H1 (cell line): ENCODE data around the gene VCP. TPM values are rescaled to one million over a fixed set of nuclear protein-coding genes. Genes with fewer than 3 reads are reported as not detected.

Source experiments
- CTCF ChIA-PET: fragments of 300-600 bp; sonication (Branson Sonifier 250); formaldehyde crosslinking; loops from one replicate; lab custom pipeline; 2021; ENCODE audit not compliant: partially characterized antibody; lab: Charles Lee
- POLR2A ChIA-PET: fragments of 300-600 bp; sonication (Branson Sonifier 250); formaldehyde crosslinking; loops from one replicate; lab custom pipeline; 2021; ENCODE audit warnings: inconsistent platforms; ENCODE audit not compliant: partially characterized antibody; lab: Charles Lee
- DNase-seq, 2 experiments: peaks; one replicate each; pipeline versions ENCODE4 v3.0.0 to v3.0.0-alpha.2; 2010 to 2022; ENCODE audit warnings: low spot score in 2 of 2, low read depth in 1 of 2, mixed read lengths in 1 of 2
- FAIRE-seq: peaks from 2 replicates; lab custom pipeline; 2011; peaks lifted over from hg19 to GRCh38; lab: Jason Lieb, UNC
- H2AFZ ChIP-seq: 2 replicates; pipeline ENCODE4 v1.8.1; 2012; ENCODE audit warnings: low read length, inconsistent platforms
- H2AK5ac ChIP-seq: 2 replicates; pipeline ENCODE4 v1.6.1; 2013; ENCODE audit warnings: low read depth, low read length
- H2BK120ac ChIP-seq: replicated peaks from 2 replicates; pipeline ENCODE3; 2013; ENCODE audit warnings: low read depth, low read length, inconsistent platforms
- H2BK12ac ChIP-seq: 2 replicates; pipeline ENCODE4 v1.6.1; 2013; ENCODE audit warnings: low read depth, low read length
- H2BK15ac ChIP-seq: 2 replicates; pipeline ENCODE4 v1.6.1; 2013; ENCODE audit warnings: low read length
- H2BK20ac ChIP-seq: 2 replicates; pipeline ENCODE4 v1.6.1; 2013; ENCODE audit warnings: low read length
- H2BK5ac ChIP-seq: 2 replicates; pipeline ENCODE4 v1.6.1; 2013; ENCODE audit warnings: low read depth, low read length
- H3K14ac ChIP-seq: 2 replicates; pipeline ENCODE4 v1.6.1; 2013; ENCODE audit warnings: inconsistent platforms; ENCODE audit not compliant: insufficient read length
- H3K18ac ChIP-seq: 2 replicates; pipeline ENCODE4 v1.6.1; 2013; ENCODE audit warnings: low read length; ENCODE audit errors: extremely low read depth
- H3K23ac ChIP-seq: 2 replicates; pipeline ENCODE4 v1.6.1; 2013; ENCODE audit warnings: inconsistent platforms; ENCODE audit not compliant: insufficient read length
- H3K23me2 ChIP-seq: 2 replicates; pipeline ENCODE4 v1.6.1; 2013; ENCODE audit warnings: low read depth, low read length
- H3K27ac ChIP-seq: 2 replicates; pipeline ENCODE4 v1.6.1; 2011; ENCODE audit warnings: low read depth, low read length, inconsistent platforms
- H3K27me3 ChIP-seq, 4 experiments: replicated peaks in 1 of 4; 1 replicate in 1 of 4; 2 replicates in 3 of 4; pipeline versions ENCODE4 v1.6.1 to v1.8.1; 2011 to 2013; ENCODE audit warnings: low read length in 3 of 4, mild to moderate bottlenecking in 3 of 4, inconsistent platforms in 2 of 4, mixed read lengths in 2 of 4, moderate library complexity in 1 of 4; ENCODE audit not compliant: control insufficient read depth in 3 of 4, insufficient read depth in 3 of 4; ENCODE audit errors: extremely low read depth in 1 of 4
- H3K36me3 ChIP-seq, 4 experiments: 2 replicates each; pipeline versions ENCODE4 v1.6.1 to v1.8.1; 2011 to 2013; ENCODE audit warnings: mild to moderate bottlenecking in 4 of 4, low read length in 3 of 4, moderate library complexity in 2 of 4, control low read depth in 1 of 4, inconsistent platforms in 1 of 4; ENCODE audit not compliant: insufficient read depth in 4 of 4, control insufficient read depth in 2 of 4
- H3K4ac ChIP-seq: replicated peaks from 2 replicates; pipeline ENCODE3; 2013; ENCODE audit warnings: low read length, low read depth, mixed read lengths, inconsistent platforms; ENCODE audit not compliant: insufficient read length
- H3K4me1 ChIP-seq, 4 experiments: replicated peaks in 1 of 4; 1 replicate in 1 of 4; 2 replicates in 3 of 4; pipeline versions ENCODE4 v1.6.1 to v1.8.1; 2011 to 2013; ENCODE audit warnings: low read length in 3 of 4, inconsistent platforms in 2 of 4, mixed read lengths in 1 of 4; ENCODE audit not compliant: insufficient read depth in 4 of 4, control insufficient read depth in 3 of 4
- H3K4me2 ChIP-seq, 2 experiments: 2 replicates each; pipeline versions ENCODE4 v1.6.1 to v1.8.1; 2011 to 2013; ENCODE audit warnings: low read depth in 2 of 2, low read length in 2 of 2, control low read depth in 1 of 2, inconsistent platforms in 1 of 2, mild to moderate bottlenecking in 1 of 2; ENCODE audit not compliant: insufficient read depth in 1 of 2
- H3K4me3 ChIP-seq, 4 experiments: fragments of 200-600, 300-600 bp in 1 of 4; sonication (generic), shearing (Covaris generic), sonication (Bioruptor Twin) in 1 of 4; 2 replicates each; pipeline versions ENCODE4 v1.5.1 to v1.8.1; 2011 to 2016; ENCODE audit warnings: low read length in 4 of 4, low read depth in 3 of 4, control low read depth in 2 of 4, inconsistent platforms in 2 of 4, mild to moderate bottlenecking in 2 of 4, mixed read lengths in 1 of 4, moderate library complexity in 1 of 4; ENCODE audit not compliant: insufficient read depth in 2 of 4; ENCODE audit errors: extremely low read depth in 1 of 4
- H3K56ac ChIP-seq: replicated peaks from 2 replicates; pipeline ENCODE3; 2013; ENCODE audit warnings: low read depth, mild to moderate bottlenecking, mixed read lengths, low read length, inconsistent platforms; ENCODE audit not compliant: insufficient read length
- H3K79me1 ChIP-seq: 2 replicates; pipeline ENCODE4 v1.6.1; 2013; ENCODE audit warnings: low read depth, low read length, control low read depth
- H3K79me2 ChIP-seq, 2 experiments: 2 replicates each; pipeline versions ENCODE4 v1.6.1 to v1.8.1; 2012 to 2013; ENCODE audit warnings: low read length in 2 of 2, mild to moderate bottlenecking in 2 of 2, inconsistent platforms in 1 of 2; ENCODE audit not compliant: insufficient read depth in 2 of 2, control insufficient read depth in 1 of 2
- H3K9ac ChIP-seq, 4 experiments: replicated peaks in 1 of 4; 1 replicate in 1 of 4; 2 replicates in 3 of 4; pipeline versions ENCODE4 v1.6.1 to v1.8.1; 2011 to 2013; ENCODE audit warnings: low read depth in 3 of 4, low read length in 3 of 4, control low read depth in 2 of 4, mild to moderate bottlenecking in 2 of 4, moderate library complexity in 2 of 4, inconsistent platforms in 1 of 4; ENCODE audit errors: extremely low read depth in 1 of 4
- H3K9me3 ChIP-seq, 2 experiments: 2 replicates each; pipeline versions ENCODE4 v1.6.1 to v1.8.1; 2012 to 2013; ENCODE audit warnings: mild to moderate bottlenecking in 2 of 2, moderate library complexity in 2 of 2, control low read depth in 1 of 2, inconsistent platforms in 1 of 2, low read depth in 1 of 2, low read length in 1 of 2, mixed read lengths in 1 of 2; ENCODE audit not compliant: insufficient read depth in 2 of 2
- H4K20me1 ChIP-seq, 2 experiments: replicated peaks in 1 of 2; 2 replicates each; pipeline versions ENCODE3 to v1.8.1; 2011 to 2013; ENCODE audit warnings: inconsistent platforms in 2 of 2, low read length in 2 of 2, mild to moderate bottlenecking in 1 of 2; ENCODE audit not compliant: insufficient read depth in 2 of 2, control insufficient read depth in 1 of 2
- H4K5ac ChIP-seq: 2 replicates; pipeline ENCODE4 v1.6.1; 2013; ENCODE audit warnings: low read length, low read depth, mixed read lengths, inconsistent platforms; ENCODE audit not compliant: insufficient read length
- H4K8ac ChIP-seq: 2 replicates; pipeline ENCODE4 v1.8.0; 2013; ENCODE audit warnings: mild to moderate bottlenecking, moderate library complexity, low read length, inconsistent platforms; ENCODE audit not compliant: insufficient read depth; ENCODE audit errors: extremely low read depth
- H4K91ac ChIP-seq: replicated peaks from 2 replicates; pipeline ENCODE3; 2013; ENCODE audit warnings: low read length, mixed read lengths, inconsistent platforms; ENCODE audit not compliant: insufficient read length
- CHD1 ChIP-seq: IDR thresholded peaks from 2 replicates; pipeline ENCODE4 v1.6.1; 2012; ENCODE audit warnings: low read depth, low read length, improper control_type of control experiment
- CREB1 ChIP-seq: IDR thresholded peaks from 2 replicates; pipeline ENCODE4 v1.6.1; 2012; ENCODE audit warnings: inconsistent platforms
- EGR1 ChIP-seq: IDR thresholded peaks from 2 replicates; pipeline ENCODE4 v1.6.1; 2011; ENCODE audit warnings: low read depth, low read length, borderline replicate concordance
- FOSL1 ChIP-seq: IDR thresholded peaks from 2 replicates; pipeline ENCODE4 v1.6.1; 2011; ENCODE audit warnings: mild to moderate bottlenecking, low read depth, low read length, moderate library complexity; ENCODE audit not compliant: insufficient read depth
- HDAC2 ChIP-seq, 2 experiments: fragments of 300-600 bp in 1 of 2; sonication (generic) in 1 of 2; IDR thresholded peaks; 2 replicates each; pipeline ENCODE4 v1.6.1; 2011 to 2012; ENCODE audit warnings: low read depth in 2 of 2, low read length in 2 of 2, mild to moderate bottlenecking in 2 of 2, moderate library complexity in 2 of 2, borderline replicate concordance in 1 of 2, inconsistent platforms in 1 of 2
- JUN ChIP-seq: IDR thresholded peaks from 2 replicates; pipeline ENCODE4 v1.6.1; 2011; ENCODE audit warnings: low read depth, mild to moderate bottlenecking, improper control_type of control experiment, low read length
- PHF8 ChIP-seq: fragments of 200-600 bp; sonication (generic); conservative IDR thresholded peaks from 2 replicates; pipeline ENCODE4 v1.7.1; 2012; ENCODE audit warnings: low read depth, mild to moderate bottlenecking, inconsistent platforms, low read length, moderate library complexity
- POLR2AphosphoS5 ChIP-seq: IDR thresholded peaks from 2 replicates; pipeline ENCODE4 v1.6.1; 2011; ENCODE audit warnings: low read depth, low read length
- TAF7 ChIP-seq: optimal IDR thresholded peaks from 2 replicates; pipeline ENCODE3; 2011; ENCODE audit warnings: low read depth, mild to moderate bottlenecking, inconsistent platforms, low read length, moderate library complexity, borderline replicate concordance
- TBP ChIP-seq: IDR thresholded peaks from 2 replicates; pipeline ENCODE4 v1.6.1; 2011; ENCODE audit warnings: low read depth, low read length, improper control_type of control experiment
- ZNF274 ChIP-seq: IDR thresholded peaks from 2 replicates; pipeline ENCODE4 v1.7.0; 2012; ENCODE audit warnings: low read length, borderline replicate concordance; ENCODE audit errors: extremely low read depth
- WGBS, 2 experiments: shearing (Covaris generic) in 1 of 2; methylation state at CpG; one replicate each; pipeline versions ENCODE4 v1.1.6 to v1.1.7; 2013 to 2015; ENCODE audit warnings: low lambda C conversion rate in 2 of 2, mixed read lengths in 2 of 2, inconsistent platforms in 1 of 2, low coverage in 1 of 2, missing lambda C conversion rate in 1 of 2; ENCODE audit not compliant: insufficient replicate concordance in 2 of 2, insufficient coverage in 1 of 2, insufficient read length in 1 of 2; ENCODE audit errors: extremely low coverage in 1 of 2, missing lambda C conversion rate in 1 of 2; 5-methylcytosine and 5-hydroxymethylcytosine counted together
- polyA plus RNA-seq, 7 experiments: library from polyadenylated mRNA; depleted of rRNA in 3 of 7; stranded (reverse) in 5 of 7; unstranded in 2 of 7; fragments of >200 nt in 5 of 7; fragments of 200-250 nt in 2 of 7; gene quantifications; 1 replicate in 5 of 7; 2 replicates in 1 of 7; 4 replicates in 1 of 7; pipeline versions ENCODE4 v1.2.1 to v1.2.3, GENCODE V29; 2011 to 2013; ENCODE audit warnings: missing spikeins in 2 of 7, mixed read lengths in 2 of 7
- total RNA-seq: library from RNA; stranded (reverse); fragmentation: NEBNext Ultra II Directional; extraction: Animal tissue kit (Norgen Biotek cat#: 25700); gene quantifications from 2 replicates; pipeline ENCODE4 v1.2.1, GENCODE V29; 2021

VCP gene
- total and polyA plus RNA-seq, 2 of the 8 experiments (the other 6 are each of a cell fraction or from before 2014, with no cell fraction given), result 173 to 375 TPM

GRCh38 chr9:35079426-35080341, 7.3 kb upstream of the VCP start, which contains the start of gene FANCG:
FANCG (minus strand) TSS chr9:35079942; CDS start chr9:35079524, 418 bp downstream.
- H3K56ac ChIP-seq, result peak within 1 kb of the TSS; percentile 98
- H4K5ac ChIP-seq, result peak within 1 kb of the TSS; percentile 97
- peak within 1 kb of the TSS; percentile 89 to 93 (median 90) for H3K9ac ChIP-seq
- H3K18ac ChIP-seq, result peak within 1 kb of the TSS; percentile 95
- no peaks in the 10 kb centered on the region for H3K9me3 ChIP-seq
- H2BK5ac ChIP-seq, result peak within 1 kb of the TSS; percentile 97
- H3K36me3 ChIP-seq, result peaks cover 17 to 28% (median 24%) of the 10 kb centered on the region in 4 experiments
- no peaks in the 10 kb centered on the region for H3K27me3 ChIP-seq
- H3K23me2 ChIP-seq, result peaks cover 13% of the 10 kb centered on the region
- peak within 1 kb of the TSS; percentile 93 for H3K27ac ChIP-seq
- H2BK12ac ChIP-seq, result no peak within 1 kb of the TSS
- no peak within 1 kb of the TSS for H2BK20ac ChIP-seq
- peak within 1 kb of the TSS; percentile 6 for H3K4ac ChIP-seq
- H3K4me3 ChIP-seq, result peak within 1 kb of the TSS; percentile 72 to 92 (median 87)
- ChIA-PET POLR2A (interaction anchor here (0.5 to 17.6 kb wide), 22 partner anchors 9 to 647 kb away, joined by 3 to 440 read pairs (median 4); partner anchors contain the start of genes PIGO, STOML2 and VCP), CTCF (interaction anchor here (0.6 to 6.7 kb wide), 9 partner anchors 8 to 584 kb away, joined by 3 to 46 read pairs (median 5); partner anchors contain the start of gene PIGO)
- H2AFZ ChIP-seq, result peak within 1 kb of the TSS; percentile 54; the same call in 1 of the 2 replicates
- peak within 1 kb of the TSS; percentile 72; the same call in 1 of the 2 replicates for H2BK15ac ChIP-seq
- peak within 1 kb of the TSS; percentile 99 for H4K8ac ChIP-seq
- H4K20me1 ChIP-seq, result no peaks in the 10 kb centered on the region
- H3K79me1 ChIP-seq, result peaks cover 8% of the 10 kb centered on the region; the same call in 1 of the 2 replicates
- H2AK5ac ChIP-seq, result 0 out of 2 replicates have a peak within 1 kb of the TSS, but pooled peaks have one; percentile 48
- peak within 1 kb of the TSS; percentile 83 for H2BK120ac ChIP-seq
- H3K79me2 ChIP-seq, result peaks cover 8 to 25% of the 10 kb centered on the region in 2 experiments
- peak within 1 kb of the TSS; percentile 83 to 99 for H3K4me2 ChIP-seq
- peak; percentile 72 to 90 for DNase-seq
- no peak within 1 kb of the TSS for H3K14ac ChIP-seq
- no peak within 1 kb of the TSS for H3K23ac ChIP-seq
- FAIRE-seq, result peak; percentile 70
- WGBS, 2 experiments, result 1% methylated on average over 58 of the region's 67 CpGs; no CpG with 5 or more reads in 1 of the 2 experiments
- peak within 1 kb of the TSS; percentile 93 for H4K91ac ChIP-seq
- peaks cover 0 to 13% (median 4%) of the 10 kb centered on the region in 4 experiments; a peak in 4 of 7 replicates for H3K4me1 ChIP-seq
- TF ChIP-seq PHF8, result peak; percentile 86
- no peak for TF ChIP-seq CREB1
- no peak for TF ChIP-seq JUN
- TF ChIP-seq FOSL1, result no peak
- TF ChIP-seq POLR2AphosphoS5, result peak; percentile 87
- peak; percentile 62 for TF ChIP-seq TBP
- TF ChIP-seq TAF7, result peak; percentile 19
- TF ChIP-seq ZNF274, result no peak
- no peak; the same call in 1 of the 2 replicates for TF ChIP-seq CHD1
- peak; percentile 75 to 94; a peak in 1 of 4 replicates for TF ChIP-seq HDAC2 (IDR thresholded peaks at IDR 0.05; ENCODE audit: borderline replicate concordance in 1 of 2, low read depth in 2 of 2, low read length in 2 of 2)
- TF ChIP-seq EGR1, result no peak
